Central memory CD8-positive, alpha-beta T cell (primary cell): ENCODE results near the gene SYTL3.
"Not testable (repeated sequence)": the region's sequence is repeated elsewhere in the genome, so short reads cannot be mapped to it uniquely, and the experiment has no call there.

Experiments
- ATAC-seq: fragments of 150-1000 bp; cut with Tn5 transposase; replicated peaks from 2 replicates; pipeline ENCODE4 v1.10.0; 2022; ENCODE audit warnings: mild to moderate bottlenecking, moderate FRiP score, moderate number of reproducible peaks; ENCODE audit not compliant: poor library complexity, severe bottlenecking; ENCODE audit errors: extremely low read depth
- DNase-seq, 2 donors: peaks; one replicate each; pipeline ENCODE4 v3.0.0; 2021; ENCODE audit warnings: low spot score in 2 of 2
- H3K27ac Mint-ChIP-seq: one replicate; pipeline ENCODE4 v1.8.0; 2022; ENCODE audit warnings: low read depth, mild to moderate bottlenecking, moderate library complexity, mixed read lengths
- H3K27me3 Mint-ChIP-seq: one replicate; pipeline ENCODE4 v1.8.0; 2022; ENCODE audit warnings: mixed read lengths
- H3K36me3 Mint-ChIP-seq: one replicate; pipeline ENCODE4 v1.8.0; 2022; ENCODE audit warnings: mild to moderate bottlenecking, moderate library complexity, mixed read lengths; ENCODE audit not compliant: insufficient read depth
- H3K4me1 Mint-ChIP-seq: one replicate; pipeline ENCODE4 v1.8.0; 2022; ENCODE audit warnings: mixed read lengths
- H3K4me3 Mint-ChIP-seq: one replicate; pipeline ENCODE4 v1.8.0; 2022; ENCODE audit warnings: mild to moderate bottlenecking, moderate library complexity, mixed read lengths
- H3K9me3 Mint-ChIP-seq: one replicate; pipeline ENCODE4 v1.8.0; 2022; ENCODE audit warnings: mixed read lengths

Gene SYTL3

DNA sequence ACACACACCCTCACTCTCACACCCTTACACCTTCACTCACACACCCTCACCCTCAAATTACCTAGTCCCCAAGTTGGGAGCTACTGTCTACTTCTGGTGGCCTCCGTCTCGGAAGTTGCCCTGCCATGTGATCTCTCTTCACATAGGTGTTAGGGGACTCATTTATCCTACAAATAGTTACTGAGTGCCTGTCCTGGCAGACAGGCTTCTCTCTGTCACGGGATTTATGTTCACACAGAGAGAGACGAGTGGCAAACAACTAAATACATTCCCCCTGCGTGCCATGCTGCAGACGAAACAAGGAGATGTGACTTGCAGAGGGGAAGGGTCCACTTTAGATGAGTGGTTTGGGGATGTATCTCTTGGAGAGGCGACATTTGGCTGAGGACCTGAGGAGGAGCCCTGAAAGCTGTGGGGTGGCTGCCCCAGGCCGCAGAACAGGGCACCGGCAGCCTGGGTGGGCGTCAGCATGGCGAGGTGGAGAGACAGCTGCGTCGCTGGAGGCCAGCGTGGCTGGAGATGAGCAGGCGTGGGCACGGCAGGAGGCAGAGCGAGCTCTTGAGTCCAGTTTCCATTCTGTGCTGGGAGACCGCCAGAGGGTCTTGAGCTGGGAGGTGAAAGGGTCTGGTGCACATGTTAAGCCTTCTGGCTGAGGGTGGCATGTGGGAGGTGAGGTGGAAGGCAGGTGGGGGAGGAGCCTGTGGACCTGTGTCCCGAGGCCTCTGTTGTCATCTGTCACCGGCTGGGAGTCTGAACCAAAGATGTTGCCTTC, 22.5 kb upstream of the SYTL3 start:
- DNase-seq, result no peak
- H3K27ac Mint-ChIP-seq, result peak overlapping the region; percentile 84
- H3K9me3 Mint-ChIP-seq, result peaks cover 6% of the 10 kb centered on the region
- peaks cover 53% of the 10 kb centered on the region for H3K36me3 Mint-ChIP-seq
- ATAC-seq, result no peak
- peaks cover 26% of the 10 kb centered on the region for H3K4me1 Mint-ChIP-seq
- no peaks in the 10 kb centered on the region for H3K27me3 Mint-ChIP-seq
- H3K4me3 Mint-ChIP-seq, result no peak overlapping the region

DNA sequence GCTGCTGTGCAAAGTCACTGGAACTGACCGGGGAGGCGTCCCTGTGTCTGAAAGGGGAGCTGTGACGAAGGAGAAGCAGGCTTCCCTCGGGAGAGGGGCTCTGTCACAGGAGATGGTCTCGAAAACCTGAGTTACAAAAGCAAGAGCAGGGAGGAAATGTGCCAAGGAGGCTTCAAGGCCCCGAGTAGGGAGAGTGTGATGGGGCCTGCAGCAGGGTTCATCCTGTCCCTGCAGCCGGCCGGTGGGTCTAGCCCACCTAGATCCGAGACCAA, 22.0 kb upstream of the SYTL3 start:
- no peak overlapping the region for H3K4me3 Mint-ChIP-seq
- H3K27ac Mint-ChIP-seq, result peak overlapping the region; percentile 84
- no peak for ATAC-seq
- peaks cover 24% of the 10 kb centered on the region for H3K4me1 Mint-ChIP-seq
- H3K9me3 Mint-ChIP-seq, result peaks cover 6% of the 10 kb centered on the region
- peaks cover 50% of the 10 kb centered on the region for H3K36me3 Mint-ChIP-seq
- no peak for DNase-seq
- H3K27me3 Mint-ChIP-seq, result no peaks in the 10 kb centered on the region

DNA sequence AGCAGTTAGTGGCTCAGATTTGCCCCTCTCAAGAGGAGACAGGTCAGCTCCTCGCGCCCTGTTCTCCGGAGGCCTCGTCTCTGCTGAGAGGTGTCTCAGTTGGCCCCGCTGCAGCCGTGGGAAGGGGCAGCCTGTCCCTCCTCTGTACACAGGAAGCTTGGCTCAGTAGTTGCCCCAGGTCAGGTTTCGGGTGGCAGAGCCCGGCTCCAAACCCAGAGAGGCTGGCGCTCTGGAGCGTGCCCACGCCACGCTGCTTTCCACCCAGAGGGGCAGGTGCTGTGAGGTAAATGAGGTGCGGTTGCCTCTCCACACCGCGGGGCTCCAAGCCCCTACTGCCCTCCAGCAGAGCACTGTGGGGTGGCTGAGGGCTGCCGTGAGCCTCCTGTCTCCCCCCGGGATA, 21.3 kb upstream of the SYTL3 start:
- H3K9me3 Mint-ChIP-seq, result peaks cover 6% of the 10 kb centered on the region
- no peaks in the 10 kb centered on the region for H3K27me3 Mint-ChIP-seq
- peaks cover 21% of the 10 kb centered on the region for H3K4me1 Mint-ChIP-seq
- H3K36me3 Mint-ChIP-seq, result peaks cover 52% of the 10 kb centered on the region
- H3K4me3 Mint-ChIP-seq, result no peak overlapping the region
- ATAC-seq (no peak), DNase-seq (no peak)
- H3K27ac Mint-ChIP-seq, result no peak overlapping the region

DNA sequence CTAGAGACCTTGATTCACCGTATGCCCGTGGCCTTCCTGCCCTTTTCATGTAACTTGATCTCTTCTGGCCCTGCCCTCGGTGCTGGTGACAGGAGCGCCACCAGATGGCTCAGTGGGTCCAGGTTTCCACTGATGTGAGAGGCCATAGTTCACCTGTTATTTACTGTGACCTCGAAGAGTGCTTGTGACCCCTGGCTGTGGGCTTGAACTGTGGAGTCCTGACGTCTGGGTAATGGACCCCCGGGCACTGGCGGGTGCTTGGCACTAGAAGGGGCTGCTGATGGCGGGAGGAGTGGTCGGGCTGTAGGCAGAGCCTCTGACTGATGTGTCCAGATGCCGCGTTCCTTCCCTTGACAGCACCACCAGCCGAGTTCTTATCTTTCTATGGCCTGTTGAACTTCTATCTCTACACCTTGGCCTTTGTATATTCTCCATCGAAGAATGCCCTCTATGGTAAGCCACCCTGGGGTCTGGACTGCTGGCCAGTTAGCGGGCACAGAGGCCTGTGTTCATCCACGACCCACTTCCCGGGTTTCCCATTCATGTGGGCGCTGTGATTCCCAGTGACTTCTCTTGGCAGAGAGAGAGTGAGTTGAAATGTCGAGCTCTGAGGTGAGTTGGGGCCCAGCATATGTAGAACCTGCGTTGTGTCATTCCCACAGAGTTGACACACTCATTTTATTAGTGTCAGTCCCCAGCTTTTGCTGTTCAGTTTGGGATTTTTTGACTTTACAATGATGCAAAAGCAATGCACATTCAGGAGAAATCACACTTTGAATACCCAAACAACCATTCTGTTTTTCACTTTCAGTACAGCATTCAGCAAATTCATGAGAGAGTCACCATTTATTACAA, 20.3 kb upstream of the SYTL3 start:
- Mint-ChIP-seq H3K36me3 (peaks cover 48% of the 10 kb centered on the region), H3K4me3 (no peak overlapping the region), H3K4me1 (peaks cover 26% of the 10 kb centered on the region), H3K9me3 (peaks cover 6% of the 10 kb centered on the region), H3K27ac (peak overlapping the region; percentile 79), H3K27me3 (no peaks in the 10 kb centered on the region)
- no peak for DNase-seq
- no peak for ATAC-seq

DNA sequence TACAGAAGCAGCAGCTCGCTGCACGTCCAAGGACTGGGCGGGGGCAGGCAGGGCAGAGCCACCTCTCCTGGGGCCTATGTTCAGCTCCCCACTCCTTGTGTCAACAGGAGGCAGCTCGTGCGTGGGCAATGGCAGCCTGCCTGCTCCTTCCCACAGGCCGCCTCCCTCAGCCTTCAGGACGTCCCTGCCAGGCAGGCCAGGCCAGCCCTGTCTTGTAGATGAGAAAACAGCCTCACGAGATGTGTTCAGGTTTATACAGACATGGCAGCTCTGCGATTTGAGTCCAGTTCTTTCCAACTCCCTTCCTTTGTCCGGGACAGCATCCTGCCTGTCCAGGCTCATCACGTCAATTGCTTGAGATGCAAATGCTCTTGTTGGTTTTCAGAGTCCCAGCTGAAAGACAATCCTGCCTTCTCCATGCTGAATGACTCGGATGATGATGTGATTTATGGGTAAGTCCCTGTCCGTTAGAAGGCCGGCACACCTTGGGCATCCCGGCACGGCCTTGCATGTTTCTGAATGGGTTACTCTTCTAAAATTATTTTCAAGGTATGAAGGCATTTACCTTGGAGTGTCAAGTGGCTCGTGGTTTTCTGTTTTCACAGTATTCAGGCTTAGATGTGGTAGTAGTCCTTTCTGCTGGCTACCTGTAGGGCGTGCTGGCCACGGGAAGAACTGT, 18.8 kb upstream of the SYTL3 start:
- Mint-ChIP-seq H3K4me3 (no peak overlapping the region), H3K27me3 (no peaks in the 10 kb centered on the region), H3K27ac (peak overlapping the region; percentile 45), H3K9me3 (peaks cover 6% of the 10 kb centered on the region), H3K36me3 (peaks cover 46% of the 10 kb centered on the region), H3K4me1 (peaks cover 37% of the 10 kb centered on the region)
- no peak for ATAC-seq
- DNase-seq, result no peak

DNA sequence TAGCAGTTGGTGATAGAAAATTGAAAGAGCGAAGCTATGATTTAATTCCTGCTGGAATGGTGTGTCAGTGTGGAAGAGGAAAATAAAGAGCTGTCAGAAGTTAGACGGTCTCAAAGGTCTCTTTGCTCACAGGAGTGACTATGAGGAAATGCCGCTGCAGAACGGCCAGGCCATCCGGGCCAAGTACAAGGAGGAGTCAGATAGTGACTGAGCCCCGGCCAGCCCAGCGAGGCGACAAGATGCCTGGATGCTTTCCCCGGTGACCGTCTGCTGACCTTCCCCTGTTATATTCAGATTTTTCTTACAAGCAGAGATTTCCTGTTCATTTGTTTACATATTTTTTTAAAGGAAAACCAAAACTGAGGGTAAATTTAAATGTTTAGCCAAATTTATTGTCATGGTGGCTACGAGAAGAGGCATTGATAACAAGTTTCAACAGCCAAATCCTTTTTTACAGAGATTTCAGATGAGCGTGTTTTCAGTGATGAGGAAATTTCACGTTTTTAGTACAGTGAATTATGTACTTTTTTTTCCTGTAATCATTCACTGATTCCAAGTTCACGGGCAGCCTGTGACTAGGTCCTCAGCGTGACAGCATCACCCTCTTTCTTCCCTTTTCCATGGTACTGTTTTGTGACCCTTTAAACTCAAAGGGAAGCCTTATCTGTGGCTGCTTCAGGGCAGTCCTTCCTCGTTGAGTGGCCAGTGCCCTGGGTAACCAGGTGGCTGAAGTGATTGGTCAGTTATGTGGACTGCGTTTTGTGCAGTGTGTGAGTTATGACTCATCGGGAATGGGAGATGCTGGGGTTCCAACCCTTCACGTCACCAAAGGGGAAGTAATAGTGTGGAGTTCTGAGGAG, 17.9 kb upstream of the SYTL3 start:
- DNase-seq (no peak), ATAC-seq (no peak)
- Mint-ChIP-seq H3K27ac (peak overlapping the region; percentile 58), H3K27me3 (no peaks in the 10 kb centered on the region), H3K4me1 (peaks cover 37% of the 10 kb centered on the region), H3K36me3 (peaks cover 49% of the 10 kb centered on the region), H3K9me3 (peaks cover 3% of the 10 kb centered on the region), H3K4me3 (no peak overlapping the region)

DNA sequence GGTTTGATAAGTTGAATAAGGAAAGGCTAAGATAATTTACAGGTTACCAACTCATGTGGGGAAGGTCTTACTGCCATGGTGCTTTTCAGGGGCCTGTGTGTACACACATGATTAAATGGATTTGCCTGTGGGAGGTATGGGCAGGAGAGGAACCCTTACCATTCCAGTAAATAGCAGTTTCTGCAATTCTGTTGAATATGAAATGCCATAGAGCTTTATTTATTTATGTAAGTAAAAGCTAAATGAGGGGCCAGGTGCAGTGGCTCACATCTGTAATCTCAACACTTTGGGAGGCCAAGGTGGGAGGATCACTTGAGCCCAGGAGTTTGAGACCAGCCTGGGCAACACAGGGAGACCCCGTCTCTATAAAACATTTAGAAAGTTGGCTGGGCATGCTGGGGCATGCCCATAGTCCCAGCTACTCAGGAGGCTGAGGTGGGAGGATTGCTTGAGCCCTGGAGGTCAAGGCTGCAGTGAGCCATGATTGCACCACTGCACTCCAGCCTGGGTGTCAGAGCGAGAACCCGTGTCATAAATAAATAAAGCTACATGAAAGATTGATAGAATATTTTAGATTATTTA, 17.2 kb upstream of the SYTL3 start:
- Mint-ChIP-seq H3K27ac (peak overlapping the region; percentile 58), H3K36me3 (peaks cover 54% of the 10 kb centered on the region), H3K4me1 (peaks cover 36% of the 10 kb centered on the region)
- H3K4me3 Mint-ChIP-seq, H3K9me3 Mint-ChIP-seq, DNase-seq, H3K27me3 Mint-ChIP-seq, ATAC-seq: not testable (repeated sequence)

DNA sequence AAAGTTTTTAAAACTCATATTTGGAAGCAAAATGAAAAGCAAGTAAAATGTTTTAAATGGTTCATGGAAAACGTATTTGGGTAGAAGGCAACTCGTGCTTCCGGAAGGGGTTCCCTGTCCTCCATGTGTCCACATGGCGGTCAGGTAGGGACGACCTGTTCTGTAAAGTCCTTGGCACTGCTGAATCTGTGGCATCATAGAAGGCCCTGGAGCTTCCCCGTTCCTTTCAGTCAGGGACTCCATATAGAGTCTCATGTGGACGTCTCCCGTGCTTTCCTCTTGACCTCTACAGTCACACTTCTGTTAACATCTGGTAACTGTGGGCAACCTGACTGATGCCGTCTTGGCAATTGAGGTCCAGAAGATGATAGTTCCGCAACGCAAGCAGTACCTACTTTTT, 16.7 kb upstream of the SYTL3 start:
- Mint-ChIP-seq H3K9me3 (no peaks in the 10 kb centered on the region), H3K27ac (no peak overlapping the region), H3K4me3 (no peak overlapping the region), H3K27me3 (no peaks in the 10 kb centered on the region), H3K4me1 (peaks cover 33% of the 10 kb centered on the region), H3K36me3 (peaks cover 50% of the 10 kb centered on the region)
- DNase-seq (no peak), ATAC-seq (no peak)

DNA sequence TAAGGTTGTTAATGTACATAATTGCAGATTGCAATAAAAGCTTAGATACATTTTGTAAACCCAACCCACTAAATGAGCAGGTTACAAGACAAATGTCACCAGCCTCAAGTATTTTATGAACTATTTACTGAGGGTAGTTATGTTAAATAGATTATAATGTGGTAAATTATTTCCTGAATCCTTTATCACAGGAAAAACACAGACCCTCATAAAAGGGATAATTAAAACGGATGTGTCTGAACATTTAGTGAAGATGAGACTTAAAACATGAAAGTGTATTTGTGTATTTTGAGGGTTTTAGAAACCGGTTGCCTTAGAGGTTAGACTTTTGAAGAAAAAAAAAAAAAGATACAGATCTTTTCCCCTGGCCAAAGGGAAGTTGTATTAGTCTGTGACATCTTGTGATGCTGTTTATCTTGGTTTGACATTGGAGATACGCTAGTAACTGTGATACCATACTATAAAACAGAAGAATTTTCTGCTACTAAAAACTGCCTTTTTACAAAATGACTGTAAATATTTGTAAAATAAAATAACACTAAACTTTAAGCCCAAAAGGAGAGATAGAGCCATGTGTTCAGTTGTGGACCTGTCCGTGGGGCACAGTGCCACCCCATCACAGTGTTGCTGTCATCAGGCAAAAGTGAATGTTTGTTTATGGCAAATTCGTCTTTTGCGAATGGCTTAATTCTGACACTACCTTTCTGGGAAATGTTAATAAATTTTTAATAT, 15.0 kb upstream of the SYTL3 start:
- peaks cover 46% of the 10 kb centered on the region for H3K4me1 Mint-ChIP-seq
- peak overlapping the region; percentile 84 for H3K27ac Mint-ChIP-seq
- H3K36me3 Mint-ChIP-seq, result peaks cover 54% of the 10 kb centered on the region
- no peak overlapping the region for H3K4me3 Mint-ChIP-seq
- no peaks in the 10 kb centered on the region for H3K9me3 Mint-ChIP-seq
- DNase-seq, result no peak
- peak; percentile 78 for ATAC-seq
- H3K27me3 Mint-ChIP-seq, result no peaks in the 10 kb centered on the region

DNA sequence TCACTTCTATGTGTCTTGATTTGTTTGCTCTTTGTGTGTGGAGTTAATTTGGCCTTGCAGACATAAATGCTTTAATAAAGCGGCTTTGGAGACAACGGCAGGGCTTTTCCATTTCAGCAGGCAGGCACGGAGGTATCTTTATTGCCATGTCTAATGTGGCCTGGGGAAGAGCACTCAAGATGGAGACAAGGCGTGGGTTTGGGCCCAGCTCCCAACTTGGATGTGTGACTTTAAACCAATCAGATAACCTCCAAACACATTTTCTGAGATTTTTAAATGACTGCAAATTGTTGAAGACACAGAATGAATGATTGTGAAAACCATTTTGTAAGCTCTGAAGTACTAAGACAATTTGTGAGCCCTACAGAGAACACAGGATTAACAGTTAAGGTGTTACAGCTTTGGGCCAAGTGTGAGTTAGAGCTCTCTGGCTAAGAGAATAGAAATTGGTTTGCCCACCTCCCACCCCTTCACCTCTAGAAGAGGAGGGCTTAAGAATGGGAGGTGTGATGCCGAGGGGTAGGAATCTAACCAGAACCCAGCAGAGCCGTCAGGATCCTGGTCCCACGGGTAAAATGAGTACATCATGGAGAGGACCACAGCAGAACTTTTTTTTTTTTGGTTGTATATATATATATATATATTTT, 14.3 kb upstream of the SYTL3 start:
- no peak overlapping the region for H3K4me3 Mint-ChIP-seq
- H3K27ac Mint-ChIP-seq, result peak overlapping the region; percentile 84
- ATAC-seq (no peak), DNase-seq (no peak)
- H3K4me1 Mint-ChIP-seq, result peaks cover 53% of the 10 kb centered on the region
- no peaks in the 10 kb centered on the region for H3K9me3 Mint-ChIP-seq
- H3K27me3 Mint-ChIP-seq, result no peaks in the 10 kb centered on the region
- H3K36me3 Mint-ChIP-seq, result peaks cover 57% of the 10 kb centered on the region

DNA sequence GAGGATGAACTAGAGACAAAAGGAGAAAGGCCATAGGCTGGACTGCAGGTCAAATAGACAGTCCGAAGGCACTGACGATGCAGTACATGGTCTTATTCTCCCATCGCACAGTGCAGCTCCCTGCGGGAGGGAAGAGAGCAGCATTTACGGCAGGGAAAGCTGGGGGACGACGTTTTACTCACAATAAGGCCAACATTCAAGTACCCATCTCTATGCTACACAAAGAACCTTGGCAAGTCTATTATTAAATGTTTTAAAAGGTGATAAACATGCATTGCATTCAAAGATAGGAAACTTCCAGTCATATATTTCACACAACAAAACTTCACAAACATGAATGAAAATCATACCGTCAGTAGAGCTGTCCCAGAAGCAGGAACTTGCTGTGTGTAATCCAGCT, 13.1 kb upstream of the SYTL3 start:
- H3K27me3 Mint-ChIP-seq, result no peaks in the 10 kb centered on the region
- no peak for ATAC-seq
- DNase-seq, result no peak
- peak overlapping the region; percentile 84 for H3K27ac Mint-ChIP-seq
- H3K4me1 Mint-ChIP-seq, result peaks cover 56% of the 10 kb centered on the region
- H3K4me3 Mint-ChIP-seq, result no peak overlapping the region
- peaks cover 51% of the 10 kb centered on the region for H3K36me3 Mint-ChIP-seq
- H3K9me3 Mint-ChIP-seq, result no peaks in the 10 kb centered on the region
